SK-N-SH treated with all-trans-retinoic acid at 6 μM for 48 hours (cell line): ENCODE measurements around the gene C11orf58.

Source experiments
- ATAC-seq: fragments of 200-7000 bp; cut with Tn5 transposase; 3 replicates; pipeline ENCODE4 v1.9.1; 2020; ENCODE audit warnings: mild to moderate bottlenecking, moderate library complexity
- ARNTL ChIP-seq: fragments of 450-650 bp; formaldehyde crosslinking; IDR thresholded peaks from 2 replicates; pipeline ENCODE4 v1.5.0; 2020; ENCODE audit warnings: low read depth, mild to moderate bottlenecking, moderate library complexity, borderline replicate concordance
- BACH2 ChIP-seq: fragments of 250-450 bp; sonication (Bioruptor Pico); IDR thresholded peaks from 2 replicates; pipeline ENCODE4 v1.9.0; 2021; ENCODE audit warnings: mild to moderate bottlenecking, borderline replicate concordance
- CSDC2 ChIP-seq: fragments of 250-450 bp; sonication (Bioruptor Pico); IDR thresholded peaks from 2 replicates; pipeline ENCODE4 v1.5.0; 2020; ENCODE audit warnings: mild to moderate bottlenecking, moderate library complexity
- ESRRG ChIP-seq: fragments of 250-450 bp; sonication (Bioruptor Pico); IDR thresholded peaks from 2 replicates; pipeline ENCODE4 v1.6.1; 2021; ENCODE audit warnings: mild to moderate bottlenecking
- GLIS3 ChIP-seq: fragments of 250-450 bp; sonication (Bioruptor Pico); IDR thresholded peaks from 2 replicates; pipeline ENCODE4 v1.5.0; 2020; ENCODE audit warnings: mild to moderate bottlenecking, moderate library complexity
- ISL1 ChIP-seq: fragments of 250-450 bp; sonication (Bioruptor Pico); IDR thresholded peaks from 2 replicates; pipeline ENCODE4 v2.1.2; 2022; ENCODE audit warnings: mild to moderate bottlenecking, moderate library complexity
- OSR1 ChIP-seq: fragments of 250-450 bp; sonication (Bioruptor Pico); IDR thresholded peaks from 2 replicates; pipeline ENCODE4 v1.8.0; 2022; ENCODE audit warnings: moderate library complexity, mild to moderate bottlenecking, inconsistent platforms
- PATZ1 ChIP-seq: fragments of 250-450 bp; sonication (Bioruptor Pico); IDR thresholded peaks from 2 replicates; pipeline ENCODE4 v1.8.0; 2020; ENCODE audit warnings: mild to moderate bottlenecking, moderate library complexity, borderline replicate concordance
- POU6F1 ChIP-seq: fragments of 250-450 bp; sonication (Bioruptor Pico); IDR thresholded peaks from 2 replicates; pipeline ENCODE4 v1.8.0; 2021; ENCODE audit warnings: low read depth, mild to moderate bottlenecking, moderate library complexity, borderline replicate concordance
- PPARA ChIP-seq: fragments of 250-450 bp; sonication (Bioruptor Pico); IDR thresholded peaks from 2 replicates; pipeline ENCODE4 v1.5.0; 2020; ENCODE audit warnings: mild to moderate bottlenecking, borderline replicate concordance
- SNAI2 ChIP-seq: fragments of 250-450 bp; sonication (Bioruptor Pico); IDR thresholded peaks from 2 replicates; pipeline ENCODE4 v1.5.0; 2020; ENCODE audit warnings: mild to moderate bottlenecking, moderate library complexity
- TCF4 ChIP-seq: fragments of 250-450 bp; sonication (Bioruptor Pico); IDR thresholded peaks from 2 replicates; pipeline ENCODE4 v1.8.0; 2021; ENCODE audit warnings: mild to moderate bottlenecking, moderate library complexity, borderline replicate concordance
- TOX ChIP-seq: fragments of 250-450 bp; sonication (Bioruptor Pico); IDR thresholded peaks from 2 replicates; pipeline ENCODE4 v1.8.0; 2021; ENCODE audit warnings: mild to moderate bottlenecking, moderate library complexity, borderline replicate concordance
- ZC3H10 ChIP-seq: fragments of 250-450 bp; sonication (Bioruptor Pico); IDR thresholded peaks from 2 replicates; pipeline ENCODE4 v1.5.1; 2021; ENCODE audit warnings: mild to moderate bottlenecking, moderate library complexity
- ZFP3 ChIP-seq: fragments of 250-450 bp; sonication (Bioruptor Pico); IDR thresholded peaks from 2 replicates; pipeline ENCODE4 v1.5.0; 2020; ENCODE audit warnings: mild to moderate bottlenecking, moderate library complexity
- ZFP30 ChIP-seq: fragments of 450-650 bp; formaldehyde crosslinking; IDR thresholded peaks from 2 replicates; pipeline ENCODE4 v1.5.0; 2022; ENCODE audit warnings: mild to moderate bottlenecking, moderate library complexity
- ZNF565 ChIP-seq: fragments of 450-650 bp; formaldehyde crosslinking; conservative IDR thresholded peaks from 2 replicates; pipeline ENCODE4 v1.5.0; 2020; ENCODE audit warnings: low read depth, mild to moderate bottlenecking, moderate library complexity
- ZNF70 ChIP-seq: fragments of 450-650 bp; formaldehyde crosslinking; IDR thresholded peaks from 2 replicates; pipeline ENCODE4 v1.5.0; 2020; ENCODE audit warnings: mild to moderate bottlenecking, moderate library complexity
- ZNF8 ChIP-seq: fragments of 450-650 bp; formaldehyde crosslinking; IDR thresholded peaks from 2 replicates; pipeline ENCODE4 v1.5.0; 2020; ENCODE audit warnings: mild to moderate bottlenecking, moderate library complexity
- TF ChIP-seq, protein P1 (sequence below): fragments of 250-450 bp; sonication (Bioruptor Pico); IDR thresholded peaks from 2 replicates; pipeline ENCODE4 v1.5.1; 2020; ENCODE audit warnings: low read depth, mild to moderate bottlenecking, moderate library complexity
- TF ChIP-seq, protein P2 (sequence below): fragments of 250-450 bp; sonication (Bioruptor Pico); IDR thresholded peaks from 2 replicates; pipeline ENCODE4 v1.5.1; 2021; ENCODE audit warnings: mild to moderate bottlenecking, moderate library complexity
- TF ChIP-seq, protein P3 (sequence below): fragments of 250-450 bp; sonication (Bioruptor Pico); IDR thresholded peaks from 2 replicates; pipeline ENCODE4 v1.5.0; 2020; ENCODE audit warnings: mild to moderate bottlenecking, moderate library complexity

C11orf58 gene

GRCh38 chr11:16738947-16739815, 734 bp downstream of the C11orf58 start (continued):
- no peak for TF ChIP-seq PATZ1 (CRISPR knock-in tag)
- TF ChIP-seq ZNF8 (CRISPR knock-in tag), result no peak
- no peak for TF ChIP-seq ESRRG
- no peak for TF ChIP-seq ZNF70 (CRISPR knock-in tag)
- TF ChIP-seq TCF4 (CRISPR knock-in tag), result no peak
- TF ChIP-seq ZFP3 (CRISPR knock-in tag), result no peak
- TF ChIP-seq, all 23 proteins: peak for 0

- no peak for TF ChIP-seq ZFP30
- TF ChIP-seq OSR1, result no peak
- TF ChIP-seq ZNF70 (CRISPR knock-in tag), result no peak
- no peak for TF ChIP-seq TCF4 (CRISPR knock-in tag)
- TF ChIP-seq, protein P1, sequence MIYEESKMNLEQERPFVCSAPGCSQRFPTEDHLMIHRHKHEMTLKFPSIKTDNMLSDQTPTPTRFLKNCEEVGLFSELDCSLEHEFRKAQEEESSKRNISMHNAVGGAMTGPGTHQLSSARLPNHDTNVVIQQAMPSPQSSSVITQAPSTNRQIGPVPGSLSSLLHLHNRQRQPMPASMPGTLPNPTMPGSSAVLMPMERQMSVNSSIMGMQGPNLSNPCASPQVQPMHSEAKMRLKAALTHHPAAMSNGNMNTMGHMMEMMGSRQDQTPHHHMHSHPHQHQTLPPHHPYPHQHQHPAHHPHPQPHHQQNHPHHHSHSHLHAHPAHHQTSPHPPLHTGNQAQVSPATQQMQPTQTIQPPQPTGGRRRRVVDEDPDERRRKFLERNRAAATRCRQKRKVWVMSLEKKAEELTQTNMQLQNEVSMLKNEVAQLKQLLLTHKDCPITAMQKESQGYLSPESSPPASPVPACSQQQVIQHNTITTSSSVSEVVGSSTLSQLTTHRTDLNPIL (CRISPR knock-in tag), result no peak
- TF ChIP-seq ZNF565 (CRISPR knock-in tag), result no peak
- TF ChIP-seq ZNF8 (CRISPR knock-in tag), result no peak
- no peak for TF ChIP-seq BACH2 (CRISPR knock-in tag)
- TF ChIP-seq, protein P2, sequence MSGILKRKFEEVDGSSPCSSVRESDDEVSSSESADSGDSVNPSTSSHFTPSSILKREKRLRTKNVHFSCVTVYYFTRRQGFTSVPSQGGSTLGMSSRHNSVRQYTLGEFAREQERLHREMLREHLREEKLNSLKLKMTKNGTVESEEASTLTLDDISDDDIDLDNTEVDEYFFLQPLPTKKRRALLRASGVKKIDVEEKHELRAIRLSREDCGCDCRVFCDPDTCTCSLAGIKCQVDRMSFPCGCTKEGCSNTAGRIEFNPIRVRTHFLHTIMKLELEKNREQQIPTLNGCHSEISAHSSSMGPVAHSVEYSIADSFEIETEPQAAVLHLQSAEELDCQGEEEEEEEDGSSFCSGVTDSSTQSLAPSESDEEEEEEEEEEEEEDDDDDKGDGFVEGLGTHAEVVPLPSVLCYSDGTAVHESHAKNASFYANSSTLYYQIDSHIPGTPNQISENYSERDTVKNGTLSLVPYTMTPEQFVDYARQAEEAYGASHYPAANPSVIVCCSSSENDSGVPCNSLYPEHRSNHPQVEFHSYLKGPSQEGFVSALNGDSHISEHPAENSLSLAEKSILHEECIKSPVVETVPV (CRISPR knock-in tag), result no peak
- TF ChIP-seq ARNTL (CRISPR knock-in tag), result no peak
- TF ChIP-seq ZC3H10 (CRISPR knock-in tag), result no peak
- TF ChIP-seq SNAI2 (CRISPR knock-in tag), result no peak
- no peak for TF ChIP-seq CSDC2 (CRISPR knock-in tag)
- TF ChIP-seq PATZ1 (CRISPR knock-in tag), result no peak
- no peak for ATAC-seq
Observed at GRCh38 chr11:16741473-16741872, 3.0 kb downstream of the C11orf58 start.

DNA sequence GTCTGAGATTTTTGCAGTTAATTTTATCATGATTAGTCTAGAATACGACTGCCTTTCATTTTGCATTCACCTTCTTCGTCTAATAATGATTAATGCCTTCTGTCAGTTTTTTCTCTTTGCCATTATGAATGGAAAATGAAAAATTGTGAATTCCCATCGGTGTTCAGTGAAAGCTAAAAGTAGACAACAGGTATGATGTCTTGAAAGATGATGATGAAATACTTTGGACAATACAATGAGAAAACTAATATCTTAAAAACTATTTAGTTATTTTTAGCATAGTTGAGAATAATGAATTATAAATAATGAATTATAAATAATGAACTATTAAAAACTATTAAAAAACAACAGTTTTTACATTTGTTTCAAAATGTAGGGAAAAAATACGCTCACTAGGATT, 5.0 kb downstream of the C11orf58 start:
- no peak for TF ChIP-seq TOX (CRISPR knock-in tag)
- no peak for TF ChIP-seq ESRRG

DNA sequence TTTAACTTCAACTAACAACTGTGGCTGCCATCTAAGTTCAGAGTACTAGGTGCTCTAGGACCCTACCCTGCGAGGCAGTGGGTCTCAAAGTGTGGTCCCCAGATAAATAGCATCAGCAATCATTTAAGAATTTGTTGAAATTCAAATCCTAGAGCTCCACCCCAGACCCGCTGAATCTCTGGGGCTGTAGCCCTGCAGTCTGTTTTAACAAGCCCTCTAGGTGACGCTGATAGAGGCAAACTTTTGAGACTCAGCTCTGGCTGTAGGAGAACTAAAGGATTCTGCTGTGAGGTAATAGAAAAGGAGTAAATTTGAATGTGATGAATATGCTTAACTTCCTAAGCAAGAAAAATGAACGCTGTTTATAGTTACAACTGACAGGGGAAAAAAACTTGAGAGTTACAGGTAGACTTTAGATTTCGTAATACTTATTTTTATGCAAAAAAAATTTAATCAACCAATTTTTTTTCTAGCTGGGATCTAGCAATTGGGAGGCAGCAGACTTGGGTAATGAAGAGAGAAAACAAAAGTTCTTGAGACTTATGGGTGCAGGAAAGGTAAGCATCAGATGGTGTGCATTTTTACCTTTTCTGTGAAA, 5.8 kb downstream of the C11orf58 start:
- no peak for ATAC-seq
- TF ChIP-seq OSR1 (no peak), POU6F1 (CRISPR knock-in tag) (no peak), TCF4 (CRISPR knock-in tag) (no peak), ZNF565 (CRISPR knock-in tag) (no peak), ZNF70 (CRISPR knock-in tag) (no peak), GLIS3 (no peak), PPARA (CRISPR knock-in tag) (no peak), ISL1 (CRISPR knock-in tag) (no peak), ZFP30 (no peak), ESRRG (no peak), SNAI2 (CRISPR knock-in tag) (no peak)
- TF ChIP-seq, protein P3, sequence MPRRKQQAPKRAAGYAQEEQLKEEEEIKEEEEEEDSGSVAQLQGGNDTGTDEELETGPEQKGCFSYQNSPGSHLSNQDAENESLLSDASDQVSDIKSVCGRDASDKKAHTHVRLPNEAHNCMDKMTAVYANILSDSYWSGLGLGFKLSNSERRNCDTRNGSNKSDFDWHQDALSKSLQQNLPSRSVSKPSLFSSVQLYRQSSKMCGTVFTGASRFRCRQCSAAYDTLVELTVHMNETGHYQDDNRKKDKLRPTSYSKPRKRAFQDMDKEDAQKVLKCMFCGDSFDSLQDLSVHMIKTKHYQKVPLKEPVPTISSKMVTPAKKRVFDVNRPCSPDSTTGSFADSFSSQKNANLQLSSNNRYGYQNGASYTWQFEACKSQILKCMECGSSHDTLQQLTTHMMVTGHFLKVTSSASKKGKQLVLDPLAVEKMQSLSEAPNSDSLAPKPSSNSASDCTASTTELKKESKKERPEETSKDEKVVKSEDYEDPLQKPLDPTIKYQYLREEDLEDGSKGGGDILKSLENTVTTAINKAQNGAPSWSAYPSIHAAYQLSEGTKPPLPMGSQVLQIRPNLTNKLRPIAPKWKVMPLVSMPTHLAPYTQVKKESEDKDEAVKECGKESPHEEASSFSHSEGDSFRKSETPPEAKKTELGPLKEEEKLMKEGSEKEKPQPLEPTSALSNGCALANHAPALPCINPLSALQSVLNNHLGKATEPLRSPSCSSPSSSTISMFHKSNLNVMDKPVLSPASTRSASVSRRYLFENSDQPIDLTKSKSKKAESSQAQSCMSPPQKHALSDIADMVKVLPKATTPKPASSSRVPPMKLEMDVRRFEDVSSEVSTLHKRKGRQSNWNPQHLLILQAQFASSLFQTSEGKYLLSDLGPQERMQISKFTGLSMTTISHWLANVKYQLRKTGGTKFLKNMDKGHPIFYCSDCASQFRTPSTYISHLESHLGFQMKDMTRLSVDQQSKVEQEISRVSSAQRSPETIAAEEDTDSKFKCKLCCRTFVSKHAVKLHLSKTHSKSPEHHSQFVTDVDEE (CRISPR knock-in tag), result no peak
- TF ChIP-seq, protein P1 (CRISPR knock-in tag), result no peak

More for the DNA sequence above, 5.0 kb downstream of the C11orf58 start:
- ATAC-seq, result no peak
